Right cardiac atrium (tissue), 5 donors: ENCODE measurements around the gene CAMTA1. TPM values are rescaled to one million over a fixed set of nuclear protein-coding genes. Genes with fewer than 3 reads are reported as not detected.
A peak's percentile ranks its signal among the peaks of the same experiment; 100 is the strongest.

Source experiments
- ATAC-seq, 2 donors: fragments of 200-7000 bp; cut with Tn5 transposase; one replicate each; pipeline versions ENCODE4 v1.8.0 to v1.9.1; 2020; ENCODE audit warnings: moderate library complexity in 2 of 2, mild to moderate bottlenecking in 1 of 2
- DNase-seq, 3 donors: peaks; one replicate each; pipeline ENCODE4 v3.0.0-alpha.2; 2020
- H3K27ac ChIP-seq: one replicate; pipeline ENCODE4 v1.5.1; 2013; ENCODE audit warnings: mild to moderate bottlenecking, low read length, control low read depth, moderate library complexity
- H3K27me3 ChIP-seq: one replicate; pipeline ENCODE4 v1.6.1; 2013; ENCODE audit not compliant: control insufficient read depth, insufficient read depth
- H3K4me1 ChIP-seq: one replicate; pipeline ENCODE4 v1.6.1; 2013; ENCODE audit warnings: low read length; ENCODE audit not compliant: control insufficient read depth, insufficient read depth
- H3K4me3 ChIP-seq: one replicate; pipeline ENCODE4 v1.5.1; 2013; ENCODE audit warnings: low read length, control low read depth
- H3K9me3 ChIP-seq: one replicate; pipeline ENCODE4 v1.6.1; 2013; ENCODE audit warnings: low read length; ENCODE audit not compliant: control insufficient read depth
- WGBS: extraction: QIAGEN DNeasy Blood & Tissue Kit; methylation state at CpG from one replicate; pipeline ENCODE4 v1.1.7; 2013; 5-methylcytosine and 5-hydroxymethylcytosine counted together
- intact Hi-C, 4 donors: fragments of 100-400 bp; cut with DNase I; formaldehyde crosslinking; loops; one replicate each; pipeline versions ENCODE4 v1.11.0 to v1.14.0; 2022 to 2023
- polyA plus RNA-seq: library from polyadenylated mRNA; stranded (reverse); fragments of 200-250 nt; gene quantifications from one replicate; pipeline ENCODE4 v1.2.3, GENCODE V29; 2013
- total RNA-seq, 4 donors: library from RNA; stranded (reverse); fragmentation: NEBNext Ultra II Directional; extraction: Animal tissue kit (Norgen Biotek cat#: 25700); gene quantifications; one replicate each; pipeline ENCODE4 v1.2.1, GENCODE V29; 2021
- donor health status: healthy with polysubstance abuse.
- donor health status: DM: no; HTN: yes; CAD: no.
- donor health status: DM: no; HTN: no; CAD: no.
- donor health status: DM: no; HTN: yes; CAD: no; lungs with severe emphysema.
- donor health status: DM: yes; HTN: yes; CAD: no.

Gene CAMTA1
- total and polyA plus RNA-seq, 5 donors, result 155 to 334 (median 164) TPM

GRCh38 chr1:7721940-7722669 is 936.9 kb downstream of the CAMTA1 start:
- no peak for ATAC-seq
- 40% methylated on average over 5 of the region's 5 CpGs for WGBS
- peaks cover 2% of the 10 kb centered on the region for H3K4me1 ChIP-seq
- no peak overlapping the region for H3K4me3 ChIP-seq
- peak overlapping the region; percentile 87 for H3K27ac ChIP-seq
- intact Hi-C loops, result no loop called here
- DNase-seq, result no peak
- H3K9me3 ChIP-seq, result no peaks in the 10 kb centered on the region
- H3K27me3 ChIP-seq, result no peaks in the 10 kb centered on the region

- DNase-seq (no peak), ATAC-seq (no peak)
- no peak overlapping the region for H3K4me3 ChIP-seq
- peak overlapping the region; percentile 37 for H3K27ac ChIP-seq
- intact Hi-C loops, result no loop called here
- H3K9me3 ChIP-seq, result no peaks in the 10 kb centered on the region
- WGBS, result 88% methylated on average over 2 of the region's 2 CpGs
- peaks cover 2% of the 10 kb centered on the region for H3K4me1 ChIP-seq
- H3K27me3 ChIP-seq, result no peaks in the 10 kb centered on the region
Observed at GRCh38 chr1:7722670-7723012, 937.4 kb downstream of the CAMTA1 start.

DNA sequence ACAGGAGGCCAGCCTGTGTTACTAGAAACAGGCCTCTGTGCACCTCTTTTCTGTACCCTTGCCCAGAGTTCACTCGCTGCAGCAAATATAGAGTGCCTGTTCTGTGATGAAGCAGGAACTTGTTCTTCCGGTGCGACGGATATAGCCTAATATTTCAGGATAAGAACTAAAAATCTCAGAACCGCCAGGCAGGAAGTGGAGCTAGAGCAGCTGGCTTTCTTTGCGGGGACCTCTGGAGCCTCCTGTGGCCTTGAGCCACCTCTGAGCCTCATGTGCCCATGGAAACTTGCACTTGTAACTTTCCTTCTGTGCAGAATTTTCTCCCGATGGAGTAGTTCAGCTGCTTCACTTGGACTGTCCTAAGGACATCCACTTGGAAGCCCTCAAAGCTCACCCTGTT is 941.4 kb downstream of the CAMTA1 start:
- Histone ChIP-seq H3K4me1 (no peaks in the 10 kb centered on the region), H3K27me3 (no peaks in the 10 kb centered on the region), H3K4me3 (no peak overlapping the region), H3K27ac (peak overlapping the region; percentile 19), H3K9me3 (no peaks in the 10 kb centered on the region)
- ATAC-seq (peak; percentile 42 to 57), DNase-seq (no peak)
- intact Hi-C loops, result no loop called here
- WGBS, result 29% methylated on average over 7 of the region's 7 CpGs

DNA sequence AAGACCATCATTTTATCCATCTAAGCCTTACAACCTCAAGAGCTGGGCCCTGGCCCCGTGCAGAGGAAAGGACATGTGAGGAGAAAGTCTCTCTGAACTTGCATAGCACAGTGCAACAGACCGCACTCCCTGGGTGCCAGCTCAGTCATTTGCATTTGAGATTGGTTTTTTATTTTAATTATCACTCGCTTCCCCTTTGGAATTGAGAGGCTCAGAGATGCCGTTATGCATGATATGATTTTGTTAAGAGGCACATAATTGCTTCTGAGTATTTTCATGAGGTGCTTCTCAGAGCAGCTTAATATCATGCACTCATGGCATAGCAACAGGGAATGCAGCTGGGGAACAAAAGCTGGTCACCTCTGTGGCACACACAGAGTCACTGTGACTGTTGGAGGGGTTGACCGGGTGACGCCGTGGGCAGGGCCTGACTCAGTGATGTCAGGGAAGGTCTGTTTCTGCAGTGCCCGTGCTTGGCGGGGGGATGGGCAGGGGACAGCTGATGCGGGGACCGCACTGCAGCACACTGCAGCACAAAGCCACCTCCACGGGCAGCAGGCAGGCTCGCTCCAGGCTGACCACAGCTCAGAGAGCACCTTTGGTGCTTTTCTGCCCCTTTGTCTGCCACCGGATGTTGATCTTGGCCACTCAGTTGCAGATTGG is 942.7 kb downstream of the CAMTA1 start:
- Histone ChIP-seq H3K4me1 (no peaks in the 10 kb centered on the region), H3K27ac (no peak overlapping the region), H3K9me3 (no peaks in the 10 kb centered on the region), H3K27me3 (no peaks in the 10 kb centered on the region), H3K4me3 (no peak overlapping the region)
- ATAC-seq (no peak), DNase-seq (no peak)
- 84% methylated on average over 14 of the region's 14 CpGs for WGBS
- intact Hi-C loops, result no loop called here

DNA sequence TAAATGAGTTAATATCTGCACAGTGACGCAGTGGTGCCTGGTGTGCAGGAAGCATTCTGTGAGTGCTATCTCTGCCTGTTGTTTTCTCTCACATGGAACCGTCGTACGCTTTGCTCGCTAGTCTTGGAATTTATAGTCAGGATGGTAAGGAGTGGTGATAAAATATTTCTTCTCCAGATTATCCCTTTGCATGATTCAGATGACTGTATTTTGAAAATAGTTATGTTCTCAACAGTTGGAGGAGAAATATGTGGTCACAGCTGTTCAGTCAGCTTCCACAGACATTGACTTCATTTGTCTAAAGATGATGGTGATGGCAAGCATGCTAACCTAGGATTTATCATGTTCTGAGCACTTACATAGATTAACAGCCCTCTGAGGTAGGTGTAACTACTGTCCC is 944.5 kb downstream of the CAMTA1 start:
- no peaks in the 10 kb centered on the region for H3K27me3 ChIP-seq
- H3K9me3 ChIP-seq, result no peaks in the 10 kb centered on the region
- 92% methylated on average over 5 of the region's 5 CpGs for WGBS
- ATAC-seq, result no peak
- no peak overlapping the region for H3K27ac ChIP-seq
- no peaks in the 10 kb centered on the region for H3K4me1 ChIP-seq
- DNase-seq, result no peak
- no peak overlapping the region for H3K4me3 ChIP-seq
- intact Hi-C loops, result no loop called here

DNA sequence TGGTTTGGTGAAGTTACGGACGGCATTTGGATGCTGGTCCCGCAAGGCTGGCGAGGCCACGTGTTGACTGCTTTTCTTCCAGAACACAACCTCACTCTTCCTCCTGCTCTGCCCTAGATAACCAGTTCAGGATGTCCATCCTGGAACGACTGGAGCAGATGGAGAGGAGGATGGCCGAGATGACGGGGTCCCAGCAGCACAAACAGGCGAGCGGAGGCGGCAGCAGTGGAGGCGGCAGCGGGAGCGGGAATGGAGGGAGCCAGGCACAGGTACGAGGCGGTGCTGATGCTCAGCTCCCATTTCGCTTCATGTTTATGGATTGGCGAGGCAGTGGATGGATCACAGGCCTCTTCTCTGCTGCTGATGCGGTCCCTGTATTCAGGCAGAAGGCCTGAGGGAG is 947.1 kb downstream of the CAMTA1 start:
- ATAC-seq (no peak), DNase-seq (no peak)
- no peaks in the 10 kb centered on the region for H3K27me3 ChIP-seq
- WGBS, result 90% methylated on average over 19 of the region's 19 CpGs
- intact Hi-C loops, result no loop called here
- no peak overlapping the region for H3K27ac ChIP-seq
- no peaks in the 10 kb centered on the region for H3K4me1 ChIP-seq
- H3K4me3 ChIP-seq, result no peak overlapping the region
- no peaks in the 10 kb centered on the region for H3K9me3 ChIP-seq

DNA sequence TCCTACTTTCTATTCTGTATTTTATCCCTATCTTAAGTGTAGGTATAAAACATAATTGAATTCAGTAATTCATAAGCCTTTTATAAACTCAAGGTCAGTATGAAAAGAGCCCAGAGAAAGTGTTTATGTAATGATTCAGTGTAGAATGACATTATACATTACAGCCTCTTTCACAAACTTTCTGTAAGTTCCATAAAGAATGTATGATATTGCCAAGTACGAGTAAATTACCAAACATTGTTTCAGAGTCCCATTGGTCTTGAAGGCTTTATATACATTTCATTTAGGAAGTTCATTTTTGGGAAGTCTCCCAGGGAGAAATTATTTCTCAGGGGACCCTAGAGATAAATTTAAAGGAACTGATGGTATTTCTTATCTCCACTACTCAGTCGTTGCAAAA is 948.0 kb downstream of the CAMTA1 start:
- ATAC-seq (no peak), DNase-seq (no peak)
- Histone ChIP-seq H3K27ac (no peak overlapping the region), H3K9me3 (no peaks in the 10 kb centered on the region), H3K27me3 (no peaks in the 10 kb centered on the region), H3K4me1 (no peaks in the 10 kb centered on the region), H3K4me3 (no peak overlapping the region)
- 66% methylated on average over 2 of the region's 2 CpGs for WGBS
- intact Hi-C loops, result no loop called here

- no peak for DNase-seq
- no peak for ATAC-seq
- H3K27ac ChIP-seq, result no peak overlapping the region
- WGBS, result 95% methylated on average over 6 of the region's 6 CpGs
- no peaks in the 10 kb centered on the region for H3K9me3 ChIP-seq
- H3K4me1 ChIP-seq, result no peaks in the 10 kb centered on the region
- H3K27me3 ChIP-seq, result no peaks in the 10 kb centered on the region
- intact Hi-C loops, result no loop called here
- no peak overlapping the region for H3K4me3 ChIP-seq
Observed at GRCh38 chr1:7738044-7738443, 952.8 kb downstream of the CAMTA1 start.

DNA sequence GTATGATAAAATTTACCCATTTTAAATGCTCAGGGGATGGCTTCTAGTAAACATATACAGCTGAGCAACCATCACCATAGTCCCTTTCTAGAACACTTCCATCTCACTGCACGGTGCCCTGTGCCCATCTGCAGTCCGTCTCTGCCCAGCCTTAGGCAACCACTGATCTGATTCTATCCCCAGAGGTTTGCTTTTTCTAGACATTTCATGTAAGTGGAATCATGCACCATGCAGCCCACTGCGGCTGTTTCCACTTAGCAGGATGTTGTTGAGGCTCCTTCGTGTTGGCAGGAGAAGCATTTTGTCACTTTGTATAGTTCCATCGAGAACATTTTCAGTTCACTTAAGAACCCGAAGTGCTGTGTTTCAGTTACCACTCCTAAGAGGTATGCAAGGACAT is 958.1 kb downstream of the CAMTA1 start:
- H3K27me3 ChIP-seq, result no peaks in the 10 kb centered on the region
- H3K9me3 ChIP-seq, result no peaks in the 10 kb centered on the region
- DNase-seq (no peak), ATAC-seq (no peak)
- WGBS, result 86% methylated on average over 6 of the region's 6 CpGs
- no peak overlapping the region for H3K27ac ChIP-seq
- intact Hi-C loops, result no loop called here
- no peak overlapping the region for H3K4me3 ChIP-seq
- no peaks in the 10 kb centered on the region for H3K4me1 ChIP-seq

GRCh38 chr1:7744882-7745281 is 959.6 kb downstream of the CAMTA1 start:
- Histone ChIP-seq H3K4me1 (no peaks in the 10 kb centered on the region), H3K27ac (no peak overlapping the region), H3K4me3 (no peak overlapping the region), H3K27me3 (no peaks in the 10 kb centered on the region), H3K9me3 (no peaks in the 10 kb centered on the region)
- ATAC-seq (no peak), DNase-seq (no peak)
- WGBS, result 92% methylated on average over 9 of the region's 9 CpGs
- intact Hi-C loops, result no loop called here

DNA sequence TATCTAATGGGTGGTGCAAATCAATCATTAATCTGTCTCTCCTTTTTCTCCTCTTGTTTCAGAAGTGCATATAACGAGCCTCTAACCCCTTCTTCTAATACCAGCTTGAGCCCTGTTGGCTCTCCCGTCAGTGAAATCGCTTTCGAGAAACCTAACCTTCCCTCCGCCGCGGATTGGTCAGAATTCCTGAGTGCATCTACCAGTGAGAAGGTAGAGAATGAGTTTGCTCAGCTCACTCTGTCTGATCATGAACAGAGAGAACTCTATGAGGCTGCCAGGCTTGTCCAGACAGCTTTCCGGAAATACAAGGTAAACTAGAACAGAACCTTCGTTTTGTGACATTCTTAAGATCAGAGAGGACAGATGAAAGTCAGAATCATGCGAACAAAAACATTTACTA is 960.5 kb downstream of the CAMTA1 start:
- intact Hi-C loops, result no loop called here
- H3K27me3 ChIP-seq, result no peaks in the 10 kb centered on the region

More for the DNA sequence above, 960.5 kb downstream of the CAMTA1 start:
- no peaks in the 10 kb centered on the region for H3K4me1 ChIP-seq
- H3K27ac ChIP-seq, result no peak overlapping the region
- H3K4me3 ChIP-seq, result no peak overlapping the region
- DNase-seq (no peak), ATAC-seq (no peak)
- no peaks in the 10 kb centered on the region for H3K9me3 ChIP-seq
- WGBS, result 96% methylated on average over 10 of the region's 10 CpGs
